IMR-90 (cell line): ENCODE results near the gene EPN1.

Experiments
- BHLHE40 ChIP-seq: fragments of 150-350 bp; IDR thresholded peaks from 2 replicates; pipeline ENCODE4 v1.6.1; 2016; ENCODE audit warnings: mild to moderate bottlenecking, low read depth, low read length
- CEBPB ChIP-seq: IDR thresholded peaks from 2 replicates; pipeline ENCODE4 v1.6.1; 2012; ENCODE audit warnings: low read depth, low read length, improper control_type of control experiment
- CHD1 ChIP-seq: IDR thresholded peaks from 2 replicates; pipeline ENCODE4 v1.6.1; 2012; ENCODE audit warnings: low read depth, low read length, improper control_type of control experiment
- CTCF ChIP-seq: conservative IDR thresholded peaks from 2 replicates; pipeline ENCODE4 v1.5.1; 2012; ENCODE audit warnings: mild to moderate bottlenecking, low read depth, low read length, improper control_type of control experiment
- FOS ChIP-seq: fragments of 150-350 bp; IDR thresholded peaks from 2 replicates; pipeline ENCODE4 v1.6.1; 2016; ENCODE audit warnings: low read depth, low read length
- MAFK ChIP-seq: IDR thresholded peaks from 2 replicates; pipeline ENCODE4 v1.6.1; 2012; ENCODE audit warnings: low read depth, low read length, improper control_type of control experiment
- MAZ ChIP-seq: IDR thresholded peaks from 2 replicates; pipeline ENCODE4 v1.6.1; 2012; ENCODE audit warnings: low read depth, mild to moderate bottlenecking, low read length, improper control_type of control experiment, moderate library complexity, borderline replicate concordance
- MXI1 ChIP-seq: IDR thresholded peaks from 2 replicates; pipeline ENCODE4 v1.6.1; 2012; ENCODE audit warnings: low read depth, mild to moderate bottlenecking, low read length, moderate library complexity, borderline replicate concordance
- POLR2A ChIP-seq: IDR thresholded peaks from 2 replicates; pipeline ENCODE4 v1.6.1; 2012; ENCODE audit warnings: mild to moderate bottlenecking, low read depth, low read length
- RAD21 ChIP-seq: IDR thresholded peaks from 2 replicates; pipeline ENCODE4 v1.6.1; 2012; ENCODE audit warnings: low read length, improper control_type of control experiment
- RCOR1 ChIP-seq: IDR thresholded peaks from 2 replicates; pipeline ENCODE4 v1.6.1; 2012; ENCODE audit warnings: mild to moderate bottlenecking, low read length, improper control_type of control experiment; ENCODE audit not compliant: insufficient replicate concordance
- RFX5 ChIP-seq: IDR thresholded peaks from 2 replicates; pipeline ENCODE4 v1.8.0; 2012; ENCODE audit warnings: low read depth, mild to moderate bottlenecking, low read length, moderate library complexity
- SMC3 ChIP-seq: fragments of 150-350 bp; IDR thresholded peaks from 2 replicates; pipeline ENCODE4 v1.6.1; 2016; ENCODE audit warnings: low read depth, mild to moderate bottlenecking, antibody characterized with exemption, low read length, moderate library complexity
- USF2 ChIP-seq: fragments of 150-350 bp; IDR thresholded peaks from 2 replicates; pipeline ENCODE4 v1.6.1; 2017; ENCODE audit warnings: mild to moderate bottlenecking, antibody characterized with exemption, low read length, low read depth

GRCh38 chr19:55750715-55751114, 75.7 kb downstream of the EPN1 start:
- no peak for TF ChIP-seq CTCF
- TF ChIP-seq RAD21, result no peak
- no peak for TF ChIP-seq SMC3
- no peak for TF ChIP-seq POLR2A
- no peak for TF ChIP-seq MAZ
- no peak for TF ChIP-seq CEBPB
- TF ChIP-seq BHLHE40, result no peak
- TF ChIP-seq RCOR1, result no peak
- TF ChIP-seq RFX5, result no peak
- no peak for TF ChIP-seq USF2
- no peak for TF ChIP-seq MXI1
- no peak for TF ChIP-seq CHD1
- no peak for TF ChIP-seq MAFK
- no peak for TF ChIP-seq FOS
